ENCODE measurements around the gene BOD1.

The BOD1 gene

DNA sequence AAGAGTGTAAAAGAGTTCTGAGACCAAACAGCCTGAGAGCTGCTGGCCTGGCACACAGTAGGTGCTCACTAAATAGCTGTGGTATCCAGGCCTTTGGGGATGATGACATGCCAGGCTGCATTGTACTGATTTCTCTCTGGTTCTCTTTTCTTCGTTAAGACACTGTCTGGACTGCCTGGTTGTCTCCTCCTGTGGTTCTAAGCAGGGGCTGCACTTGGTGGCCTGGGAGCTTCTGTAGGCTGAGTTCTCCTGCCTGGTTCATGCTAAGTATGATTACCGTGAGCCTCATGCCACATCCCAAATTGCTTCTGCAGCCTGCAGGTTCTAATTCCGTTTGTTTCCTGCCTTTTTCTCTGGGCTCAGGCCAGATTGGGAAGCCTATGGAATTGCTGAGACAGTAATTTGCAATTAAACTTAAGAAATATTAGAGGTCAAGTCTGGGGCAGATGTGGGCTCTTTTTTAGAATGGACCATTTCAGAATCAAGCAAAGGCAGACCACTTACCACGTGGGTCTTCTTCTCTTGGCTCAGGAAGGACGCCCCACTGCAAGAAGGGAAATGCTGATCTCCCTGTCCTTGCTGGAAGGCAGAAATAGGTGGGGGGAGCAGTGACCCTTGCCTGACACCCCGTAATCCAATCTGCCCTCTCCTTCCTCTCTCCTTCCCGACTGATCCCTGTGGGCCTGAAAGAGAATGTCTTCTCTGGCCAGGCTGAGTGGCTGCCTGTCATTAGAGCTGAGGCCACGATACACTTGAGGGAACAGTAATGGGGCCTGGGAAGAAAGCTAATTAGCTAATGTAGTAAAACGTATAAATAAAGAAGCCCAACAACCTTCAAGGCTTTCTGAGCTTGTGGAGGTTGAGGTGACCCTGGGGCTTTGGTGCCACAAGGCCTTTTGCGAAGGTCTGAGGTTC is 21.9 kb upstream of the BOD1 start:
- no peaks in the 10 kb centered on the region for H3K27me3 ChIP-seq (ENCODE audit: control insufficient read depth, insufficient read depth, low read length)
- no peaks in the 10 kb centered on the region for H3K9me3 ChIP-seq (ENCODE audit: control insufficient read depth, insufficient read depth, low read depth, low read length)
- H3K27ac ChIP-seq (ENCODE audit: low read depth, low read length): no peak overlapping the region
- no peaks in the 10 kb centered on the region for H3K36me3 ChIP-seq (ENCODE audit: control insufficient read depth, insufficient read depth, low read length)
- no peak overlapping the region for H3K9ac ChIP-seq (ENCODE audit: low read length)
- H3K4me3 ChIP-seq (ENCODE audit: low read depth, low read length): no peak overlapping the region
- peaks cover 25% of the 10 kb centered on the region for H3K4me1 ChIP-seq (ENCODE audit: control insufficient read depth, insufficient read depth, low read length)

DNA sequence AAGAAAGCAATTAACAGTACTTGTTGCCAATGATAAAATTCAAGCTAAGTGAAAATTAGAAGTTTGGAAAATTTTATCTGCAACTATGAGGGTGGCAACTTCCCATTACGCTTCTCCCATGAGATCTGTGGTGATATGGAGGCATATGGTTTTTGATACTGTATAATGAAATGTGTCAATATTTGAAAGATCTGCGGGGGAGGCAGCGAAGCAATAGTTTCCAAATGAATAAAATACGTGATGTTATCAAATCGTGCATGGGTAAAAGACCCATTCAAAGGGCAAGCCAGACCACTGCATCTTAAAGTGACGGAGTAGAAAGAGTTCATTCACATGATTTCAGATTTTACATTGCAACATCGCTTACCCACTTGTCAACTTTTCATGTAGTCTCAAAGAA is 20.9 kb upstream of the BOD1 start:
- Histone ChIP-seq H3K4me3 (ENCODE audit: low read depth, low read length) (no peak overlapping the region), H3K36me3 (ENCODE audit: control insufficient read depth, insufficient read depth, low read length) (no peaks in the 10 kb centered on the region), H3K27me3 (ENCODE audit: control insufficient read depth, insufficient read depth, low read length) (no peaks in the 10 kb centered on the region), H3K9me3 (ENCODE audit: control insufficient read depth, insufficient read depth, low read depth, low read length) (no peaks in the 10 kb centered on the region), H3K4me1 (ENCODE audit: control insufficient read depth, insufficient read depth, low read length) (peaks cover 21% of the 10 kb centered on the region), H3K9ac (ENCODE audit: low read length) (no peak overlapping the region), H3K27ac (ENCODE audit: low read depth, low read length) (no peak overlapping the region)

DNA sequence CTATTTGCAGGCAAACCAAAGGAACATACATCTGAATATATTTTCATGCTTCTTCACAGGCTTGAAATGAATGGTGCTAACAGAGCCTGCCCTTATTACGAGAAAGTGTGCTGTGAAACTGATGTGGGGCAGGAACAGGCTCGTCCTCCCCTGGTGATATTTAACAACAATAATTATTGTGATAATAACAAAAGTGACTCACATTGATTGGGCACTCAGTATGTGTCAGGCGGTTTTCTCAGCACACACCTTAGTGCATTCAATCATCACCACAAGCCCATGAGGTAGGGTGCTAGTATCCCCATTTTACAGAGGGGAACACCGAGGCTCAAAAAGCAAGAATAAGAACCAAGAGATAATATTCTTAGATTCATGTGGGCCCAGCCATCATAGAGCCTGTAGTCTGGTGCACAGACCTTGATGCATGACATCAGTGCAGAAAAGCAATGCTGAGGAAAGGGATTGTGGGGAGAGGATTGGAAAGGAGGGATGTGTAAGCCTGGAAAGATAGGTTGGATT is 18.1 kb upstream of the BOD1 start:
- Histone ChIP-seq H3K4me1 (ENCODE audit: control insufficient read depth, insufficient read depth, low read length) (peaks cover 3% of the 10 kb centered on the region; the same call in 1 of the 2 replicates), H3K4me3 (ENCODE audit: low read depth, low read length) (no peak overlapping the region), H3K27me3 (ENCODE audit: control insufficient read depth, insufficient read depth, low read length) (no peaks in the 10 kb centered on the region), H3K9ac (ENCODE audit: low read length) (no peak overlapping the region), H3K27ac (ENCODE audit: low read depth, low read length) (no peak overlapping the region), H3K9me3 (ENCODE audit: control insufficient read depth, insufficient read depth, low read depth, low read length) (no peaks in the 10 kb centered on the region), H3K36me3 (ENCODE audit: control insufficient read depth, insufficient read depth, low read length) (no peaks in the 10 kb centered on the region)

DNA sequence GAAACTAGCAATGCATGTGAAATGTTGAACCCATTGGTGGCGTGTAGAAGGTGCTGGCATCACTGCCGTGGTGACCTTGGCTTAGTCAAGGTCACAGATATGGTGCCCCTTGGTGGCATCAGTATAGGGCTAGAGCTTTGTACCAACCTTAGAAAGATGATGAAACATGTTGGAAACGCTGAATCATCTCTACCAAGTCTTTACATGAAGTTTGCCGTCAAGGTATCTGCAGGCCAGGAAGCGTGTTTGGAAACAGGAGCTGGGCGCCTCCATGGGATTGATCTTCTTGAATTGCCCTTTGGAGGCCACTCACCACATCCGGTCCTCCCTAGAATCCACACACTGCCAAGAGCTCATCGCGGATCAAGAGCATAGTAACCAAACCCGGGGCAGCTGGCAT is 16.9 kb upstream of the BOD1 start:
- Histone ChIP-seq H3K27ac (ENCODE audit: low read depth, low read length) (no peak overlapping the region), H3K4me1 (ENCODE audit: control insufficient read depth, insufficient read depth, low read length) (peaks cover 14% of the 10 kb centered on the region), H3K27me3 (ENCODE audit: control insufficient read depth, insufficient read depth, low read length) (no peaks in the 10 kb centered on the region), H3K9ac (ENCODE audit: low read length) (no peak overlapping the region), H3K36me3 (ENCODE audit: control insufficient read depth, insufficient read depth, low read length) (no peaks in the 10 kb centered on the region), H3K4me3 (ENCODE audit: low read depth, low read length) (no peak overlapping the region), H3K9me3 (ENCODE audit: control insufficient read depth, insufficient read depth, low read depth, low read length) (no peaks in the 10 kb centered on the region)

DNA sequence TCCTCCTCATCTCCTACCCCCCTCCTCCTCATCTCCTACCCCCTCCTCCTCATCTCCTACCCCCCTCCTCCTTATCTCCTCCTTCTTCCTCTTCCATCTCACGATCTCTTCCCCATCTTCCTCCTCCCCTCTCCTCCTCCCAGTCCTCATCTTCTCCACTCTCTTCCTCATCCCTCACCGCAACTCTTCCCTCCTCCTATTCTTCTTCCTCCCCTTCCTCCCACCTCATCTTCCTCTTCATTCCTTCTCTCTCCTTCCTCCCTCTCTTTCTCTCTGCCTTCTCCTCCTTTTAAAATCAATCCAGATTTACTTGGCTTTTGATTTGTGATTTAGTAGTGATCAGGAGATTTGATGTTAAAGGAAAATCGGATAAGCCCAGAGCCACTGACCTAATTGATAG is 15.0 kb upstream of the BOD1 start:
- Histone ChIP-seq H3K4me3 (ENCODE audit: low read depth, low read length) (no peak overlapping the region), H3K9ac (ENCODE audit: low read length) (no peak overlapping the region), H3K9me3 (ENCODE audit: control insufficient read depth, insufficient read depth, low read depth, low read length) (no peaks in the 10 kb centered on the region), H3K27ac (ENCODE audit: low read depth, low read length) (no peak overlapping the region), H3K36me3 (ENCODE audit: control insufficient read depth, insufficient read depth, low read length) (no peaks in the 10 kb centered on the region), H3K4me1 (ENCODE audit: control insufficient read depth, insufficient read depth, low read length) (peaks cover 25% of the 10 kb centered on the region), H3K27me3 (ENCODE audit: control insufficient read depth, insufficient read depth, low read length) (no peaks in the 10 kb centered on the region)

DNA sequence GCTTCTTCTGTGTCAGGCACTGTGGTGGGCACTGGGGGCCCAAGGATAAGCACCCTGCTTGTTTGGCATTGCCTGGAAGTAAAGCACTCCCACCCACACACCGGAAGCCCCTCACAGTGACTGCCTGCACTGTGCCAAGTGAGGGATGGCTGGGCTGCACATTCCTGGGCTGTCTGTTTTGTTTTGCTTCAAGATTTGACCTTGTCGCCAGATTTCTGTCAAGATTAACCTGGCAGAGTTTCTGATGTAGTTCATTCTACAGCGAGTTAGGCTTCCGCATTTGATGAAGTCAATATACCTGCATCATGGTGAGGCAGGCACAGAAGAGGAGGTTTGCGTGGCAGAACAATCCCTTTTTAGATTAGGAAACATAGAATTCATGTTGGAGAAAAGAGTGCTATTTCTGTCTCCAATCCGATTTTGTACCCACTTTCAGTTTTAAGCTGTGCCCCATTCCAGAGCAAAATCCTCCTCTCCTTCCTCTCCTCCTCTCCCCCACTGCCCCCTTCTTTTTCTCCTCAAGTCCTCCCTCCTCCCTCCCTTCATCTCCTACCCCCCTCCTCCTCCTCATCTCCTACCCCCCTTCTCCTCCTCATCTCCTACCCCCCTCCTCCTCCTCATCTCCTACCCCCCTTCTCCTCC is 14.4 kb upstream of the BOD1 start:
- H3K27me3 ChIP-seq (ENCODE audit: control insufficient read depth, insufficient read depth, low read length): no peaks in the 10 kb centered on the region
- H3K4me3 ChIP-seq (ENCODE audit: low read depth, low read length): no peak overlapping the region
- peaks cover 23% of the 10 kb centered on the region for H3K4me1 ChIP-seq (ENCODE audit: control insufficient read depth, insufficient read depth, low read length)
- H3K36me3 ChIP-seq (ENCODE audit: control insufficient read depth, insufficient read depth, low read length): no peaks in the 10 kb centered on the region
- no peak overlapping the region for H3K27ac ChIP-seq (ENCODE audit: low read depth, low read length)
- no peak overlapping the region for H3K9ac ChIP-seq (ENCODE audit: low read length)
- no peaks in the 10 kb centered on the region for H3K9me3 ChIP-seq (ENCODE audit: control insufficient read depth, insufficient read depth, low read depth, low read length)

DNA sequence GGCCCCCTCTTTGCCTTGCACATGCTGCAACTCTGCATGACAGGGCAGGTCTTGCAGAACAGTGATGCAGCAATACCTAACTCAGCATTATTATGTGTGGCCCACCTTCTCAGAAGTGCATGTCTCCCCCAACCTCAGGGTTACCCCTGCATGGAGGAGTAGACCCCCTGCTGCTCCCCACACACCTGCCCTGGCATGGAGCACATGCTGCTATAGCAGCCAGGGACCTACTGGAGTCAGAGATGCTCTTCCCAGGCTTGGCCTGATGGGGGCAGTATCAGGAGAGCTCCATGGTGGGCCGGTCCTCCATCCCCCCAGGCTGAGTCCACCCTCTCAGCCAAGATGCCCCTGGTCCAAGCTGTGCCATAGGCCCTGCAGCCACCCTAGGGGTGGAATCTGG is 13.2 kb upstream of the BOD1 start:
- H3K36me3 ChIP-seq (ENCODE audit: control insufficient read depth, insufficient read depth, low read length): no peaks in the 10 kb centered on the region
- H3K27me3 ChIP-seq (ENCODE audit: control insufficient read depth, insufficient read depth, low read length): no peaks in the 10 kb centered on the region
- no peaks in the 10 kb centered on the region for H3K9me3 ChIP-seq (ENCODE audit: control insufficient read depth, insufficient read depth, low read depth, low read length)
- H3K27ac ChIP-seq (ENCODE audit: low read depth, low read length): no peak overlapping the region
- H3K9ac ChIP-seq (ENCODE audit: low read length): no peak overlapping the region
- no peak overlapping the region for H3K4me3 ChIP-seq (ENCODE audit: low read depth, low read length)
- peaks cover 22% of the 10 kb centered on the region for H3K4me1 ChIP-seq (ENCODE audit: control insufficient read depth, insufficient read depth, low read length)

DNA sequence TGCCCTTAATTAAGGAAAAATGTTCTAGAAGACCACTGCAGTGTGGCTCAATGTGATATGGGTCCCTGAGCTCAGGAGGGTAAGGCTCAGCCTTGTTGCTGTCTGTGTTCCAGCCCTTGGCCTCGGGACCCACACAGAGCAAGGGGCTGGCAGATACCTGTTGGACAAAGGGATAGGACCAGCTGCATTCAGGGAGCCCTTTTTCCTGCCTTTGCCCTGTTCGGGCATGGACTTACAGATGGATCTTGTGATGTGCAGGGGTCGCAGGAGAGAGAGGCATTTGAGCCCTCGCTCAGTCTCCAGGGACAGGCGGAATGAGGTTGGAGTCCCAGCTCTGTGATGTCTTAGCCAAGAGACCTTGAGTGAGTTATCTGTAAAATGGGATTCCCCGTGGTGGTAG is 12.1 kb upstream of the BOD1 start:
- no peaks in the 10 kb centered on the region for H3K27me3 ChIP-seq (ENCODE audit: control insufficient read depth, insufficient read depth, low read length)
- H3K9me3 ChIP-seq (ENCODE audit: control insufficient read depth, insufficient read depth, low read depth, low read length): no peaks in the 10 kb centered on the region
- peak overlapping the region; percentile 25; the same call in 1 of the 2 replicates for H3K27ac ChIP-seq (ENCODE audit: low read depth, low read length)
- H3K4me1 ChIP-seq (ENCODE audit: control insufficient read depth, insufficient read depth, low read length): peaks cover 22% of the 10 kb centered on the region
- no peaks in the 10 kb centered on the region for H3K36me3 ChIP-seq (ENCODE audit: control insufficient read depth, insufficient read depth, low read length)
- H3K4me3 ChIP-seq (ENCODE audit: low read depth, low read length): no peak overlapping the region
- no peak overlapping the region for H3K9ac ChIP-seq (ENCODE audit: low read length)

DNA sequence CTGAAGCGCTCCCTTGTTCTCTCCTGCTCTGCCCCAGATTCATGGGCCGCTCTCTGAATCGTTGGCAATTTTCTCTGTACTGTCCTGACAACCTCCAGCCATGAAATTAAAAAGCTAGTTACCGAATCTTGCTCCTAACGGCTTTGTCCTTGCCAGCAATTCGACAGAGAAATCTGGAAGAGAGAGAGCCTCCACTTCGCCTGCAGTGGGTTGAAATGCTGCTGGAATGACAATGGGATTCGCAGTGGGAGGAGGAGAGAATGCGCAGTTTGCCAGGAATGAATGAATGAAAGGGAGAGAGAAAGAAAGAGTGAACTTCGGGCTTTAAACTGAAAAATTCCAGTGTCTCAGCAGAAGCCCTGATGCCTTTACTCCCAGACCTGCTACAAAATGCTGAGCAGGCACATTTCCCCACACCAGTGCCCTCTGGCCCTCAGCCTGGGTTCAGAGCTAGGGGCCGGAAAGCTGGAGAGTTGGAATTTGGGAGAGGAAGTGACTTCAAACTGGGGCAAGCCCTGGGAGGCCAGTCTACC is 11.5 kb upstream of the BOD1 start:
- peaks cover 22% of the 10 kb centered on the region for H3K4me1 ChIP-seq (ENCODE audit: control insufficient read depth, insufficient read depth, low read length)
- no peak overlapping the region for H3K9ac ChIP-seq (ENCODE audit: low read length)
- no peak overlapping the region; the same call in 1 of the 2 replicates for H3K4me3 ChIP-seq (ENCODE audit: low read depth, low read length)
- H3K27ac ChIP-seq (ENCODE audit: low read depth, low read length): peak overlapping the region; percentile 35; the same call in 1 of the 2 replicates
- H3K9me3 ChIP-seq (ENCODE audit: control insufficient read depth, insufficient read depth, low read depth, low read length): no peaks in the 10 kb centered on the region
- no peaks in the 10 kb centered on the region for H3K27me3 ChIP-seq (ENCODE audit: control insufficient read depth, insufficient read depth, low read length)
- no peaks in the 10 kb centered on the region for H3K36me3 ChIP-seq (ENCODE audit: control insufficient read depth, insufficient read depth, low read length)

DNA sequence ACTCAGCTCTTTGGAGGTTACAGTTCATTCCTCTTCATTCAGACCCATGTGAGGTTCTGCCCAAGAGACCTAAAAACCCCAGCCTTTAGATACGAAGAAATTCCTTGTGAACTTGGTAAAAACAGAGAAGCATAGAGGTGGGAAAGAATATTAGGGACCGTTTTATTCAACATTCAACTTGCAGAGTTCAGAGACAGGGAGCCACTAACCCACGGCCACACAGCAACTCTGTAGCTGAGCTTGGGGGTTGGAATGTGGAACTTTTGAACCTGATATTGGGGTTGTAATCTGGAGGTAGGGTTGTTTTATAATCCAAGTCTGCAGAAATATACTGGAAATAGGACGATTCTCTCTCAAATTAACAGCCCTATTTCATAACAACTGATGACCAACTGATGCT is 10.8 kb upstream of the BOD1 start:
- H3K27me3 ChIP-seq (ENCODE audit: control insufficient read depth, insufficient read depth, low read length): no peaks in the 10 kb centered on the region
- H3K9me3 ChIP-seq (ENCODE audit: control insufficient read depth, insufficient read depth, low read depth, low read length): no peaks in the 10 kb centered on the region
- H3K36me3 ChIP-seq (ENCODE audit: control insufficient read depth, insufficient read depth, low read length): no peaks in the 10 kb centered on the region
- H3K27ac ChIP-seq (ENCODE audit: low read depth, low read length): no peak overlapping the region
- no peak overlapping the region for H3K9ac ChIP-seq (ENCODE audit: low read length)
- no peak overlapping the region for H3K4me3 ChIP-seq (ENCODE audit: low read depth, low read length)
- H3K4me1 ChIP-seq (ENCODE audit: control insufficient read depth, insufficient read depth, low read length): peaks cover 22% of the 10 kb centered on the region

DNA sequence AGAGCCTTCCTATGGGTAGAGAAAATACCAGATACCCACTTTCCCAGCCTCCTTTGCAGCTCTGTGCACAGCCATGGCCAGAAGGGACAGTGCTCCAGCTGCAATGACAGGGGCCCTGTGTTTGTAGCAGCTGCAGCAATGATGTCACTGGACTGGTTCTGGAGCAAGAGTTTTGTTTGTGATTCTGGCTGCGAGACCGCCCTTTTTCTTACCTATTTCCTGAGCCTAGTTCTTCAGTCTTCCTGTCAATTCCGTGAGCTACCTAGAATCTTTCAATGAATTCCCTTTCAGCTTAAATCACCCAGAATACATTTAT is 10.0 kb upstream of the BOD1 start:
- Histone ChIP-seq H3K36me3 (ENCODE audit: control insufficient read depth, insufficient read depth, low read length) (no peaks in the 10 kb centered on the region), H3K4me3 (ENCODE audit: low read depth, low read length) (no peak overlapping the region), H3K4me1 (ENCODE audit: control insufficient read depth, insufficient read depth, low read length) (peaks cover 22% of the 10 kb centered on the region), H3K9ac (ENCODE audit: low read length) (no peak overlapping the region), H3K9me3 (ENCODE audit: control insufficient read depth, insufficient read depth, low read depth, low read length) (no peaks in the 10 kb centered on the region), H3K27ac (ENCODE audit: low read depth, low read length) (no peak overlapping the region), H3K27me3 (ENCODE audit: control insufficient read depth, insufficient read depth, low read length) (no peaks in the 10 kb centered on the region)
